HG02870 (cell line): Measurements from ENCODE around the gene UBE3D.
"Not testable (repeated sequence)": the region's sequence is repeated elsewhere in the genome, so short reads cannot be mapped to it uniquely, and the experiment has no call there.

Experiments
- ATAC-seq: cut with Tn5 transposase; IDR thresholded peaks from one replicate; pipeline ENCODE4 v1.9.1; 2021; ENCODE audit warnings: mild to moderate bottlenecking, moderate library complexity; ENCODE audit not compliant: unreplicated experiment

The UBE3D gene

GRCh38 chr6:82978362-82978945 lies 87.2 kb downstream of the UBE3D start:
- ATAC-seq = no peak

DNA sequence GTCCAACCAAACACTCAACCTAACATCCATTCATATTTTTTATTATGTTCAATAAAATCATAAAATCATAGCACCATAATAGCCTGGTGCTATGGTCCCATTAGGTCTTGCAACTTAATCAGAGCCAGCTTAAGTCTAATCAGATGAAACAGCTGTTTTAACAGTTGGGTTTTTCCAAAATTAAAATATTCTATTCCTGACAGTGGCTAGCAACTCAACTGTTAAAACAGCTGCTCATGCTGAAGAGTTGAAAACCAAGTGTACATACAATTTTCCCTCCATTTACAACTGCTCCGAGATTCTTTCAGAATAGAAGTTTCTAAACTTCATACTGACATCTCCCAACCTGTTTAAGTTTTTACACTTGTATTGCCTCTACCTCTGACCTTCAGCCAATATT lies 89.5 kb downstream of the UBE3D start:
- no peak for ATAC-seq

GRCh38 chr6:82971877-82972460 lies 93.7 kb downstream of the UBE3D start:
- no peak for ATAC-seq

GRCh38 chr6:82970839-82971238 lies 94.8 kb downstream of the UBE3D start:
- no peak for ATAC-seq

GRCh38 chr6:82968708-82969107 lies 96.9 kb downstream of the UBE3D start:
- ATAC-seq = no peak

DNA sequence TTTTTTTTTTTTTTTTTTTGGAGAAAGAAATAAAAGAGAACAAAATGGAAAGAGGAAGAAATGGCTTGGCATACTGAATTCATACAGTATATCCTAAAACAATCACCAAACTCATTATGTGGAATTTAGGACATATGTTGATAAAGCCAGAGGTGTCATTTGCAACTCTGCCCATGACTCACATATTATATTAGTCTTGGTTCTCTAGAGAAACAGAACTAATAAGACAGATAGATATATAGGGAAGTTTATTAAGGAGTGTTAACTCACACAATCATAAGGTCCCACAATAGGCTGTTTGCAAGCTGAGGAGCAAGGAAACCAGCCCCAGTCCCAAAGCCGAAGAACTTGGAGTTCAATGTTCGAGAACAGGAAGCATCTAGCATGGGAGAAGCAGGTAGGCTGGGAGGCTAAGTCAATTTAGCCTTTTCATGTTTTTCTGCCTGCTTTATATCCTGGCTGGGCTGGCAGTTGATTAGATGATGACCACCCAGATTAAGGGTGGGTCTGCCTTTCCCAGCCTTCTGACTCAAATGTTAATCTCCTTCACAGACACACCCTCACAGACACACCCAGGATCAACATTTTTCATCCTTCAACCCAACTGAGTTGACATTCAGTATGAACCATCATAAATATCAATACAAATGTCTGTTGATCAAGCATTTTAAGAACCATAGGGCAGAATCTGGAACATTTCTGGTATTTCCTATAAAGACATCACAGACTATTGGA lies 102.3 kb downstream of the UBE3D start:
- no peak for ATAC-seq

DNA sequence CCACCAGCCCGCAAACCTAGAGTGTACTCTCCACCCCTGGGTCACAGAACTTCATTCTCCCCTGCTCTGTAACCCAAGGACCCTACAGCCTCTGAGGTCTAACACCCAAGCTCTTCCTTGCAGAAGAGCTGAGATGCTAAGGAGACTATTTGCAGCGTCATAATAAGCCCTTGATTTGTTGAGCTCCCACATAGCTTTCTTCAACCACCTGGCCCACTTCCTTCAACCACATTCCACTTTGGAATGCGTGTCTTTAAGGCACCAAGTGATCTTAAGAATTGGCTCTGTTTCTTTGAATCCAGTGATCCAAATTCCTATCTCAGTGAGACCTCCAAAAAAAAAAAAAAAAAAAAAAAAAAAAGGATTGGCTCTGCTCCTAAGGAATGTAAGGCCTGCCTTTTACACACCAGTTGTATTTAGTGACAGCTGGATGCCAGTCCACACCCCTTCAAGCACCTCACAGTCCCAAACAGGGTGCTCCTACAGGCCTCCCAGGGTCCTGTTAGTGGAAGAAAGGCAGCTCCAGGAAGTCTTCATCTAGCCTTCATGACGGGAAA lies 106.2 kb downstream of the UBE3D start:
- no peak for ATAC-seq

GRCh38 chr6:82958551-82958950 lies 107.1 kb downstream of the UBE3D start:
- no peak for ATAC-seq

DNA sequence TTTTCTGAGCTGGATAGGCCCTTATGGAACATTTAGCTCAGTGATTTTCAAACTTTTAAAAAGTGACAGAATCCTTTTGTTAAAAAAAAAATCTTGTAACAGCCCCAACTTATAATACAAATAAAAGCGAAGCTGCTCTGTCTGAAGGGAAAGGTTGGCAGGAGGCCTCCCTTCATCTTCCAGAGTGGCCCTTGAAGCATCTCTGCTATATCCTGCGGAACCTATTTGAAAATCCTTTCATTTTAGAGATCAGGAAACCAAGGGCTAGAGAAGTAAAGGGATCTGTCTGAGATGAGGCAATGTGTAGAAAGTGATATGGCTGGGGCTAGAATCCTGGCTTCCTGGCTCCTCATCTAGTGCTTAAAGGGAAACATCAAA lies 107.8 kb downstream of the UBE3D start:
- no peak for ATAC-seq

DNA sequence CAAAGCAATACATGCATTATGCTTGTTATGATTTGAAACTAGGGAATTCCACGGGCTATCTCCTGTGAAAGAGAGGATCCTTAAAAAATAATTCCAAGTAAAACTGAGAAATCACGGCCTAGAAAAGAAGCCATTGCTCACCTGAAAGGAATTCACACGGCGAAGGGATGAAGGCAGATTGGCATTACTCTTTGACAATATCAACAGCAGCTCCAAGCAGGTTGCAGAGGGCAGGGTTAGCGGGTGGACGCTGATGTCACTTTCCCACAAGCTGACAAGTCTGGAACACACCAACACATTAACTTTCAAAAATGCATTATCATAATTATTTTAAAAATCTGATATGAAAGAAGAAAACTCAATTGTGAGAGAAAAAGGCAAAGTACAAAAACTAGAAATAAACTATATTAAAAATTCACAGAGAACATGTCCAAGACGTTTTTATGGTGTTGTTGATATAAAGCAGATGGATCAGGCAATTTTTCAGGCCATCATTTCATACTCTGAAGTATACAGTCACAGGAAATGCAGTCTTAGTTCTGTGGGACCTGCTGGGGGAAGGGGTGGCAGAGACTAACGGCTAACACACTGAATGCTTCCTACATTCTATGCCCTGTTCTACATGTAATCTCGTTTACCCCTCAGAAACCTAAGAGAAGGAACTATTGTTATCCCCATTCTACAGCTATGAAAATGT lies 108.3 kb downstream of the UBE3D start:
- ATAC-seq = no peak

DNA sequence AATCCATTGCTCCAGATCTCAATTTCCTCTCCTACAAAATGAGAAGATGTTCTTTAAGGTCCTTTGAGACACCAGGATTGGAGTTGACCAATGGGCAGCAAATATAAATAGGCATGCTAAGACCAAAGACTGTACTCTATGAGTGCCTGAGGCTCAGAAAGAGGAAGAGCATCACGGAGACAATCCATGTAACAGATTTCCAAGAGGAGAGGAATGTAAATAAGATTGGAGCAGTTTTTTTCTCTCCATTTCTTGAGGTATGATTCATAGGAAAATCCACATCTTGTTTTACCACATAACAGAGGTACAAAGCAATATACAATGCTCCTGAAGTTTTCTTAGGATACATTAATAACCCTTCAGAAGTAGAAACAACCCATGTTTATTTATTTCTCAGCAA lies 109.8 kb downstream of the UBE3D start:
- no peak for ATAC-seq

DNA sequence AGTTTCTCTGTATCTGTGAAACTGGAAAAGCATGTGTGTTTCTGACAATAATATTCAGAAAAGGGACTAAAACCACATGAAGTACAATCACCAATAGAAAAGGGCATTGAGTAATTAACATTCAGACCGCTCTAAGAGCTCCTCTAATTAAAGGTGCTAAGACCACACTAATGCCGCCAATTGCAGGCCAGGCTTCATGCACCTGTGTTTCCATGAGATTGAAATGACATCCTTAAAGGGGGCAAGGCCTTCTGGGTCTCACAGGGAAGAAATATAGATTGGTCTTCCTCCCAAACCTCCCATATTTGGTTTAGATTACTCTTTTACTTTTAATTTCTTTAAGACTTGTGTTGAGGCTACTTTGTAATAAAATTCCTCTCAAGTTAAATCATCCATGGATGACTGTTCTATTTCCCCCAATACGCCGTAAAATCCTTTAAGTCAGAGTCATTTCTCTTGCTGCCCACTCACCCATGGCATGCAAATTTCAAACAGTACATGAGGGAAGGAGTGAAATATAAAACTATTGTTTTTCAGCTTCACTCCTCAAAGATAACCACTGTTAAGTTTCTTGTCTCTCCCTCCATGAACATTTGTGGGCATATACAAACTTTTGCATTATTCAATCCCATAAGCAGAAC lies 110.6 kb downstream of the UBE3D start:
- peak; percentile 76 for ATAC-seq

DNA sequence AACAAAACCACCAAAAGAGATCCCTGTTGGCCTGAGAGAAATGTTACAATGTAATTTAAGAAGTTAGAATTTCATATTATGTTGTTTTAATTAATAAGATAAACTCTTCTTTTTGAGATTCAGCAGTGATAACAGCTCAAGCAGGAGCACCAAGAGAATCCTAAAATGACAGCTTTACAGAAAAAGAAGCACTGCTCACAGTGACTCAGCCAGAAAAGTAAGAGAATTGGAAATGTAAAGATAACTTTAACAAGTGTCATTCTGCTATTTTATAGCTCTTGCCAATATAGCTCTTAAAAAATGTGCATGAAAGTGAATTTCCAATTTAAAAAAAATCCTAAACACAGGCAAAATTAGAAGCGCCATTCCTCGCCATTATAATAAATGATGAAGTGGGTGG lies 111.3 kb downstream of the UBE3D start:
- ATAC-seq = no peak

DNA sequence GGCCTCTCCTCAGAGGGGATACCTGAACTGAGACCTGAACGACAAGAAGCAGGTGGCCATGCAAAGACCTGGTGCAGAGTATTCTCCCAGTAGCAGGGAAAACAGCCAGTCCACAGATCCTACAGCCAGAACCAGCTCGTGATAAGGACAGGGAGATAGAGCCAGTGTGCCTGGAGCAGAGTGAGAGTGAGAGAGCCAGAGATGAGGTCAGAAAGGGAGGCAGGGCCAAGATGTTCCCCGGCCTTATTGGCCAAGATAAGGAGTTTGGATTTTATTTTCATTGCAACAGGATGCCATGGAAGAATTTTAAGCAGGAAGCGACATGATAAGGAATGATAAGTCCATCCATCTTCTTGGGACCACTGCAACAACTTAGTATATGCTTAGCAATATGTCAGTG lies 111.8 kb downstream of the UBE3D start:
- no peak for ATAC-seq

GRCh38 chr6:82951935-82952334 lies 113.7 kb downstream of the UBE3D start:
- ATAC-seq = no peak

DNA sequence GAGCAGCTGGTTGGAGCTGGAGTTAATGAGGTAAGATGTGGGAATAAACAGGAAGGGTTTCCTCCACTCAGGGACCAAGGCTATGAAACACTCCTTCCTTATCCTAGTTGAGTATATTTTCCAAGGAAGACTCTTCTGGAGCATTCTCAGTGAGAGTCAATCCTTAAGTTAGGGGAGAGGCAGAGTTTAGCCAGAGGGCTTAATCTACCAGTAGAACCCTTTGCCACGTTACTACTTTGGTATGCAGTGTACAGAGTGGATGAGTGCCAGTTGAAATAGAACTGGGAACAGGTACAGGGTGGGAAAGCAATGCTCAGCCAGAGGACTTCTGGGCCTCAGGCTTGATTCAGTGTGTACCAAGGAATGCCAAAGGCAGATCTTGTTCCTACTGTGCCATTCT lies 114.3 kb downstream of the UBE3D start:
- no peak for ATAC-seq

DNA sequence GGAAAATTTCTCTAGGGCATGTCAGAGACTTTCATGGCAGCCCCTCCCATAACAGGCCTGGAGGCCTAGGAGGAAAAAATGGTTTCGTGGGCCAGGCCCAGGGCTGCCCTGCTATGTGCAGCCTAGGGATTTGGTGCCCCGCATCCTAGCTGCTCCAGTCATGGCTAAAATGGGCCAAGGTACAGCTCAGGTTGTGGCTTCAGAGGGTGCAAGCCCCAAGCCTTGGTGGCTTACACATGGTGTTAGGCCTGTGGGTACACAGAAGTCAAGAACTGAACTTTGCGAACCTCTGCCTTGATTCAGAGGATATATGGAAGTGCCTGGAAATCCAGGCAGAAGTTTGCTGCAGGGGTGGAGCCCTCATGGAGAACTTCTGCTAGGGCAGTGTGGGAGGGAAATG lies 134.7 kb downstream of the UBE3D start:
- not testable (repeated sequence) for ATAC-seq

DNA sequence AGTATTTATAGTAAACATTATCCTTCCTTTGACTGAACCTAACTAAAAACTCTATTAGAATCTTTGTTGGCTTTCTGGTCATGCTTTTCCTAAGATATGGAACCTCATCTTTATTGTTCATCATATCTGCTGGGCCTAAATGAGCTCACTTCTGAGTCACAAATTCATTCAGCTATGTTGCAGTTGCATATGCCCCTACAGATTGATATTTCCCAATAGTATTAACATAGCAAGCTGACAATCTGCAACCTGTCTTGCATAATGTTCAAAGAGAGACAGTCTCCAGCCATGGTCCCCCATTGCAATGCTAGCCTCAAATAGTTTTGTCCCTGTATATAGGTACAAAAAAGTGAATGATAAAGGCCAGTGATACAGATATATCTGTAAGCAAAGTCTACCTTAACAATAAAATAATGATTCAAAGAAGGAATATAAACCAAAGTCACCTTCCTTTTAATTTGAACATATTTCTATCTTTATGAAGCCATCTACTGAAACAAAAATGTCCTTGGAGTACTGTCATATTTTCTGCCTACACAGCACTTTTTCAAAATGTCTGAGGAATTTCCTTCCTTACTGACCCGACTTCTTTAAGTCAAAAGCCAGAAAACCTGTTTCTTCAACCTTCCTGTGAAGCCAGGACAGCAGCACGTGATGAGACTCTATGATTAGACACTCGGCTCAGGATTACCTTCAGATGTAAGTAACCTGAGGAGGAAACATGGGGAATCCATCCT lies 140.7 kb downstream of the UBE3D start:
- ATAC-seq = no peak

GRCh38 chr6:82921258-82921657 lies 144.4 kb downstream of the UBE3D start:
- ATAC-seq = no peak

DNA sequence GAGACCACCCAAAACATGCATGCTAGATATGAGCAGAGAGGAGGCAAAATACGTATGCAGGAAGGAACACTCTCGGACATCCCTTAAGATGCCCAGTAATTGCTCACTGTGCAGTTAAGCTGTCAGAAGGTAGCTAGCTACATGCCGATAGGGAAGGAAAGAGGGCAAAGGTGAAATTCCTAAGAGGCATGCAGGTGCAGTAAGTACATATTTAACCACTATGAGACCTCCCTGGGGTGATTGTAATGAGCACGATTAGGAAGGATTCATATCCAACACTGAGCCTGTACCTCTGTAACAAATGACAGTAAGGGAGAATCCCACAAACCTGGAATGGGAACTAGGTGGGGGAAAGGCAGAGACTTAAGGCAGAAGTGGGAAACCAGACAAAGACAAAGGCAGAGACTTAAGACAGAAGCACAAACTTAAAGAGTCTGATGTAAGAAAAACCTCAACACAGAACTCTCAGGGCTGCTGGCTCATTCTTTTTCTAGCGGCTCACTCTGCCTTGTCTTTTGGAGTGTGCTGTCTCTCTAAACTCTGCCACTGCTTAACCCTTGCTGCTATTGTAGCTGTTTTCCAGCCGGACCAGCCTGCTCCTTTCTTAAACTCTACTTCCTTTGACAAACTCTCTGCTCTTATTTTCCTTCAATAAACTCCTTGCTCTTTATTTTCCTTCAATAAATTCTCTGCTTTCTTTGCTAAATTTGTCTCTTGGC lies 148.1 kb downstream of the UBE3D start:
- no peak for ATAC-seq
